ENCODE results near the gene ACVRL1. TPM values are rescaled to one million over a fixed set of nuclear protein-coding genes. Genes with fewer than 3 reads are reported as not detected.
A peak's percentile ranks its signal among the peaks of the same experiment; 100 is the strongest.

ACVRL1 gene
- total and polyA plus RNA-seq, 2 donors (not counting 1 experiment from before 2014, with no cell fraction given), result 8.9 to 36.2 TPM

- Histone ChIP-seq H3K27ac (ENCODE audit: insufficient read depth, low read length) (no peak overlapping the region), H4K20me1 (ENCODE audit: control insufficient read depth, extremely low read depth, insufficient read depth, low read length) (no peaks in the 10 kb centered on the region), H3K9ac (ENCODE audit: insufficient read depth, low read length) (no peak overlapping the region), H3K79me2 (ENCODE audit: control insufficient read depth, insufficient read depth, low read length) (no peaks in the 10 kb centered on the region), H3K4me1 (ENCODE audit: control insufficient read depth, extremely low read depth, insufficient read depth, low read length) (peaks cover 23% of the 10 kb centered on the region), H2AFZ (ENCODE audit: low read length) (no peak overlapping the region), H3K4me3 (replicated peaks in 1 of 4; ENCODE audit: control extremely low read depth in 1 of 4, insufficient read depth in 1 of 4, low read depth in 3 of 4, low read length in 4 of 4) (no peak overlapping the region), H3K9me3 (ENCODE audit: control insufficient read depth, insufficient read depth, low read depth, low read length) (no peaks in the 10 kb centered on the region), H3K27me3 (ENCODE audit: control insufficient read depth, insufficient read depth, low read length) (no peaks in the 10 kb centered on the region), H3K4me2 (ENCODE audit: extremely low read depth, insufficient read depth, low read length) (no peak overlapping the region), H3K36me3 (ENCODE audit: control insufficient read depth, insufficient read depth, low read length) (no peaks in the 10 kb centered on the region)
- TF ChIP-seq EZH2 (IDR thresholded peaks at IDR 0.05; ENCODE audit: low read length, missing control alignments), result no peak
- TF ChIP-seq, protein P1, sequence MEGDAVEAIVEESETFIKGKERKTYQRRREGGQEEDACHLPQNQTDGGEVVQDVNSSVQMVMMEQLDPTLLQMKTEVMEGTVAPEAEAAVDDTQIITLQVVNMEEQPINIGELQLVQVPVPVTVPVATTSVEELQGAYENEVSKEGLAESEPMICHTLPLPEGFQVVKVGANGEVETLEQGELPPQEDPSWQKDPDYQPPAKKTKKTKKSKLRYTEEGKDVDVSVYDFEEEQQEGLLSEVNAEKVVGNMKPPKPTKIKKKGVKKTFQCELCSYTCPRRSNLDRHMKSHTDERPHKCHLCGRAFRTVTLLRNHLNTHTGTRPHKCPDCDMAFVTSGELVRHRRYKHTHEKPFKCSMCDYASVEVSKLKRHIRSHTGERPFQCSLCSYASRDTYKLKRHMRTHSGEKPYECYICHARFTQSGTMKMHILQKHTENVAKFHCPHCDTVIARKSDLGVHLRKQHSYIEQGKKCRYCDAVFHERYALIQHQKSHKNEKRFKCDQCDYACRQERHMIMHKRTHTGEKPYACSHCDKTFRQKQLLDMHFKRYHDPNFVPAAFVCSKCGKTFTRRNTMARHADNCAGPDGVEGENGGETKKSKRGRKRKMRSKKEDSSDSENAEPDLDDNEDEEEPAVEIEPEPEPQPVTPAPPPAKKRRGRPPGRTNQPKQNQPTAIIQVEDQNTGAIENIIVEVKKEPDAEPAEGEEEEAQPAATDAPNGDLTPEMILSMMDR (conservative IDR thresholded peaks at IDR 0.05 in 1 of 2, IDR thresholded peaks at IDR 0.05 in 1 of 2; ENCODE audit: low read depth in 1 of 2, low read length in 2 of 2), result no peak
- no peak for DNase-seq (ENCODE audit: low read depth in 2 of 2)
Measured at GRCh38 chr12:51910691-51911090, 3.4 kb downstream of the ACVRL1 start.

- H2AFZ ChIP-seq (ENCODE audit: low read length), result no peak overlapping the region
- H3K36me3 ChIP-seq (ENCODE audit: control insufficient read depth, insufficient read depth, low read length), result no peaks in the 10 kb centered on the region
- TF ChIP-seq, protein P1 (conservative IDR thresholded peaks at IDR 0.05 in 1 of 2, IDR thresholded peaks at IDR 0.05 in 1 of 2; ENCODE audit: low read depth in 1 of 2, low read length in 2 of 2), result no peak
- no peak for TF ChIP-seq EZH2 (IDR thresholded peaks at IDR 0.05; ENCODE audit: low read length, missing control alignments)
- no peak overlapping the region for H3K4me3 ChIP-seq (replicated peaks in 1 of 4; ENCODE audit: control extremely low read depth in 1 of 4, insufficient read depth in 1 of 4, low read depth in 3 of 4, low read length in 4 of 4)
- peaks cover 19% of the 10 kb centered on the region for H3K4me1 ChIP-seq (ENCODE audit: control insufficient read depth, extremely low read depth, insufficient read depth, low read length)
- no peak overlapping the region for H3K4me2 ChIP-seq (ENCODE audit: extremely low read depth, insufficient read depth, low read length)
- H3K9ac ChIP-seq (ENCODE audit: insufficient read depth, low read length), result no peak overlapping the region
- no peaks in the 10 kb centered on the region for H3K9me3 ChIP-seq (ENCODE audit: control insufficient read depth, insufficient read depth, low read depth, low read length)
- H3K27me3 ChIP-seq (ENCODE audit: control insufficient read depth, insufficient read depth, low read length), result no peaks in the 10 kb centered on the region
- H3K27ac ChIP-seq (ENCODE audit: insufficient read depth, low read length), result no peak overlapping the region
- H3K79me2 ChIP-seq (ENCODE audit: control insufficient read depth, insufficient read depth, low read length), result no peaks in the 10 kb centered on the region
- no peak for DNase-seq (ENCODE audit: low read depth in 2 of 2)
- H4K20me1 ChIP-seq (ENCODE audit: control insufficient read depth, extremely low read depth, insufficient read depth, low read length), result no peaks in the 10 kb centered on the region
Measured at GRCh38 chr12:51911307-51911706, 4.0 kb downstream of the ACVRL1 start.

- H3K79me2 ChIP-seq (ENCODE audit: control insufficient read depth, insufficient read depth, low read length), result no peaks in the 10 kb centered on the region
- no peaks in the 10 kb centered on the region for H4K20me1 ChIP-seq (ENCODE audit: control insufficient read depth, extremely low read depth, insufficient read depth, low read length)
- H3K9me3 ChIP-seq (ENCODE audit: control insufficient read depth, insufficient read depth, low read depth, low read length), result no peaks in the 10 kb centered on the region
- H3K4me2 ChIP-seq (ENCODE audit: extremely low read depth, insufficient read depth, low read length), result peak overlapping the region; percentile 54
- no peaks in the 10 kb centered on the region for H3K36me3 ChIP-seq (ENCODE audit: control insufficient read depth, insufficient read depth, low read length)
- peaks cover 19% of the 10 kb centered on the region for H3K4me1 ChIP-seq (ENCODE audit: control insufficient read depth, extremely low read depth, insufficient read depth, low read length)
- no peak overlapping the region for H3K9ac ChIP-seq (ENCODE audit: insufficient read depth, low read length)
- TF ChIP-seq, protein P1 (conservative IDR thresholded peaks at IDR 0.05 in 1 of 2, IDR thresholded peaks at IDR 0.05 in 1 of 2; ENCODE audit: low read depth in 1 of 2, low read length in 2 of 2), result no peak
- TF ChIP-seq EZH2 (IDR thresholded peaks at IDR 0.05; ENCODE audit: low read length, missing control alignments), result no peak
- H3K27ac ChIP-seq (ENCODE audit: insufficient read depth, low read length), result no peak overlapping the region
- H3K27me3 ChIP-seq (ENCODE audit: control insufficient read depth, insufficient read depth, low read length), result no peaks in the 10 kb centered on the region
- DNase-seq (ENCODE audit: low read depth in 2 of 2), result peak in 1 of 2 donors; percentile 41
- no peak overlapping the region for H3K4me3 ChIP-seq (replicated peaks in 1 of 4; ENCODE audit: control extremely low read depth in 1 of 4, insufficient read depth in 1 of 4, low read depth in 3 of 4, low read length in 4 of 4)
- H2AFZ ChIP-seq (ENCODE audit: low read length), result no peak overlapping the region
Measured at GRCh38 chr12:51911788-51912711, 4.7 kb downstream of the ACVRL1 start.

Measured in fibroblast of lung (primary cell).